PFSK-1 (cell line): ENCODE measurements around the gene XIRP2.

Source experiments
- FOXP2 ChIP-seq: optimal IDR thresholded peaks from 2 replicates; pipeline ENCODE3; 2011; ENCODE audit warnings: borderline replicate concordance, control low read depth, inconsistent platforms; ENCODE audit not compliant: insufficient read depth; ENCODE audit errors: extremely low read length, extremely low read depth
- POLR2AphosphoS5 ChIP-seq: IDR thresholded peaks from 2 replicates; pipeline ENCODE4 v1.6.1; 2012; ENCODE audit warnings: low read depth, mild to moderate bottlenecking, control low read depth, low read length, moderate library complexity
- REST ChIP-seq, 2 experiments: IDR thresholded peaks; 2 replicates each; pipeline versions ENCODE4 v1.6.1 to v1.8.0; 2011 to 2012; ENCODE audit warnings: low read depth in 2 of 2, low read length in 2 of 2, control low read depth in 1 of 2, inconsistent platforms in 1 of 2, mild to moderate bottlenecking in 1 of 2, moderate library complexity in 1 of 2; ENCODE audit not compliant: insufficient read depth in 1 of 2
- SIN3A ChIP-seq: IDR thresholded peaks from 2 replicates; pipeline ENCODE4 v1.6.1; 2012; ENCODE audit warnings: mild to moderate bottlenecking, low read length, moderate library complexity, borderline replicate concordance; ENCODE audit not compliant: insufficient read depth
- TAF1 ChIP-seq: IDR thresholded peaks from 2 replicates; pipeline ENCODE4 v1.6.1; 2012; ENCODE audit warnings: low read length, control low read depth, borderline replicate concordance; ENCODE audit not compliant: insufficient read depth

GRCh38 chr2:167001165-167001564 is 112.9 kb downstream of the XIRP2 start:
- TF ChIP-seq SIN3A (no peak), FOXP2 (no peak), TAF1 (no peak), POLR2AphosphoS5 (no peak), REST (IDR thresholded peaks at IDR 0.05; ENCODE audit: insufficient read depth in 1 of 2, low read depth in 2 of 2, low read length in 2 of 2) (no peak)
